ENCODE data around the gene MUC5AC. TPM values are rescaled to one million over a fixed set of nuclear protein-coding genes. Genes with fewer than 3 reads are reported as not detected.

Gene MUC5AC
- total RNA-seq, 4 donors from 2014 or later, result not detected

DNA sequence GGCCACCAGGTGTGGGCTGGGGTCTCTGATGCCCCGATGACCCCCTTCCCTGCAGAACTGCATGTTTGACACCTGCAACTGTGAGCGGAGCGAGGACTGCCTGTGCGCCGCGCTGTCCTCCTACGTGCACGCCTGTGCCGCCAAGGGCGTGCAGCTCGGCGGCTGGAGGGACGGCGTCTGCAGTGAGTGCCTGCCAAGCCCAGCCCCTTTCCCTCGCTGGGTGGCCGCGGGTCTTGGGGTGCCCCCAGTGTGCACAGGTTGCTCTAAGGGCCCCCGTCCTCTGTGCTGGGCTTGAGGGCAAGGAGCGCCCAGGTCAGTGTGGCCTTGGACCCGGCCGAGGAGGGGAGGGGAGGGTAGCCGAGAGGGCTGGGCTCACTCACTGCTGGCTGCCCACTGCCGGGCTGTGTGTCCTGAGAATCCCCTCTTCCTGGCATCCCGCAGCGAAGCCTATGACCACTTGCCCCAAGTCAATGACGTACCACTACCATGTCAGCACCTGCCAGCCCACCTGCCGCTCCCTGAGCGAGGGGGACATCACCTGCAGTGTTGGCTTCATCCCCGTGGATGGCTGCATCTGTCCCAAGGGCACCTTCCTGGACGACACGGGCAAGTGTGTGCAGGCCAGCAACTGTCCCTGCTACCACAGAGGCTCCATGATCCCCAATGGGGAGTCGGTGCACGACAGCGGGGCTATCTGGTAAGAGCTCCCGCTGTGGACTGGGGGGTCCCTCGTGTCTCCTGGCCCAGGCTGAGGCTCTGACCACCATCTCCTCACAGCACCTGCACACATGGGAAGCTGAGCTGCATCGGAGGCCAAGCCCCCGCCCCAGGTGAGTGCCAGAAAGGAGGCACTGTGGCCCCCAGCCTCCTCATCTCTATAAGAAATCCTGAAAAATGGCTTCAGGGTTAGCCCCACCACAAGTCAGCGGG, 17.0 kb downstream of the MUC5AC start:
- no peak for DNase-seq

DNA sequence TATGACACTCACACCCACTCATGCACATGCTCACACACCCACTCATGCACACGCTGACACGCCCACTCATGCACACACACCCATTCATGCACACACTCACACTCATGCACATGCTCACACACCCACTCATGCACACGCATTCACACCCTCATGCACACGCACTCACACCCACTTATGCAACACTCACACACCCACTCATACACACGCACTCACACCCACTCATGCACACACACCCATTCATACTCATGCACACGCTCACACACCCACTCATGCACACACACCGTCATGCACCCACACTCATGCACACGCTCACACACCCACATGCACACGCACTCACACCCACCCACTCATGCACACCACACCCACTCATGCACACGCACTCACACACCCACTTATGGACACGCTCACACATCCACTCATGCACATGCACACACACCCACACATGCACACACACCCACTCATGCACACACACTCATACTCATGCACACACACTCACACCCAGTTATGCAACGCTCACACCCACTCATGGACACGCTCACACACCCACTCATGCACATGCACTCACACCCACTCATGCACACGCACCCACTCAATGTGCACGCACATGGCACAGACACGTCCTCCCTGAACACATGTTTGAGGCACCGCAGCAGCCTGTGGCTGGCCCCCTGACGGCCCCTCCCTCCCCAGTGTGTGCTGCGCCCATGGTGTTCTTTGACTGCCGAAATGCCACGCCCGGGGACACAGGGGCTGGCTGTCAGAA, 17.9 kb downstream of the MUC5AC start:
- in situ Hi-C loops (cut with MboI; ENCODE audit: low sequenced_read_pairs in 4 of 4), result no loop called here
- no peak for ATAC-seq
- intact Hi-C loops (cut with DNase I; ENCODE audit: low total_unique reads), result no loop called here
- H3K4me3 ChIP-seq, result no peak overlapping the region
- H3K9me3 ChIP-seq, result no peaks in the 10 kb centered on the region
- no peaks in the 10 kb centered on the region for H3K4me1 ChIP-seq
- TF ChIP-seq, protein P1, sequence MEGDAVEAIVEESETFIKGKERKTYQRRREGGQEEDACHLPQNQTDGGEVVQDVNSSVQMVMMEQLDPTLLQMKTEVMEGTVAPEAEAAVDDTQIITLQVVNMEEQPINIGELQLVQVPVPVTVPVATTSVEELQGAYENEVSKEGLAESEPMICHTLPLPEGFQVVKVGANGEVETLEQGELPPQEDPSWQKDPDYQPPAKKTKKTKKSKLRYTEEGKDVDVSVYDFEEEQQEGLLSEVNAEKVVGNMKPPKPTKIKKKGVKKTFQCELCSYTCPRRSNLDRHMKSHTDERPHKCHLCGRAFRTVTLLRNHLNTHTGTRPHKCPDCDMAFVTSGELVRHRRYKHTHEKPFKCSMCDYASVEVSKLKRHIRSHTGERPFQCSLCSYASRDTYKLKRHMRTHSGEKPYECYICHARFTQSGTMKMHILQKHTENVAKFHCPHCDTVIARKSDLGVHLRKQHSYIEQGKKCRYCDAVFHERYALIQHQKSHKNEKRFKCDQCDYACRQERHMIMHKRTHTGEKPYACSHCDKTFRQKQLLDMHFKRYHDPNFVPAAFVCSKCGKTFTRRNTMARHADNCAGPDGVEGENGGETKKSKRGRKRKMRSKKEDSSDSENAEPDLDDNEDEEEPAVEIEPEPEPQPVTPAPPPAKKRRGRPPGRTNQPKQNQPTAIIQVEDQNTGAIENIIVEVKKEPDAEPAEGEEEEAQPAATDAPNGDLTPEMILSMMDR (IDR thresholded peaks at IDR 0.05 in 4 of 5, conservative IDR thresholded peaks at IDR 0.05 in 1 of 5), result no peak
- no peak for TF ChIP-seq POLR2A (IDR thresholded peaks at IDR 0.05)
- no peak overlapping the region for H3K27ac ChIP-seq
- H3K36me3 ChIP-seq, result no peaks in the 10 kb centered on the region
- H3K27me3 ChIP-seq, result no peaks in the 10 kb centered on the region
- no peak for DNase-seq

More for the DNA sequence above, 17.0 kb downstream of the MUC5AC start:
- H3K27ac ChIP-seq, result no peak overlapping the region
- intact Hi-C loops (cut with DNase I; ENCODE audit: low total_unique reads) (no loop called here), in situ Hi-C loops (cut with MboI; ENCODE audit: low sequenced_read_pairs in 4 of 4) (no loop called here)
- H3K4me1 ChIP-seq, result no peaks in the 10 kb centered on the region
- ATAC-seq, result no peak
- H3K9me3 ChIP-seq, result no peaks in the 10 kb centered on the region
- TF ChIP-seq POLR2A (IDR thresholded peaks at IDR 0.05), result no peak
- TF ChIP-seq, protein P1 (IDR thresholded peaks at IDR 0.05 in 4 of 5, conservative IDR thresholded peaks at IDR 0.05 in 1 of 5), result no peak
- no peaks in the 10 kb centered on the region for H3K27me3 ChIP-seq
- no peaks in the 10 kb centered on the region for H3K36me3 ChIP-seq
- no peak overlapping the region for H3K4me3 ChIP-seq

DNA sequence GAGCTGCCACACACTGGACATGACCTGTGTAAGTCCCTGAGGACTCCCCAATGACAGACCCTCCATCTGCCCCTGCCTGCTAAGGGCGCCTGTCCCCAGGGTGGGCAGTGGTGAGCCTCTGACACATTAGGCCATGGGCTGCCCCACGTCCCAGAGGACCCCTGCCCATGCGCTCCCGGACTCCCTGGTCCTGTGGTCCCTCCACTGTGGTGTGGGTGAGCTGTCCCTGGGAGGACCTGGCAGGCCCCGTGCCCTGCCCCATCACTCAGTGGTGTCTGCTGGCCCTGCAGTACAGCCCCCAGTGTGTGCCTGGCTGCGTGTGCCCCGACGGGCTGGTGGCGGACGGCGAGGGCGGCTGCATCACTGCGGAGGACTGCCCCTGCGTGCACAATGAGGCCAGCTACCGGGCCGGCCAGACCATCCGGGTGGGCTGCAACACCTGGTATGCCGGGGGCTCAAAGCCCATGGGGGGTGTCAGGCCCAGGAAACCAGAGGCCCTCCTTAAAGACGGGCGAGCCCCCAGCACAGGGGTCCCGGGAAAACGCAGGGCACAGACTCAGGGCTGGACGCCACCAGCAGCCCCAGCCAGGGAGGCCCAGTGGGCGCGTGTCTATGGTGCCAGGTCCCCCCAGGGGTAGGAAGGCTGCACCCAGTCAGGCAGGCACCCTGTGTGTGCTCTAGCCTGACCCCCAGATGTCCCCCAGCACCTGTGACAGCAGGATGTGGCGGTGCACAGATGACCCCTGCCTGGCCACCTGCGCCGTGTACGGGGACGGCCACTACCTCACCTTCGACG, 18.7 kb downstream of the MUC5AC start:
- TF ChIP-seq POLR2A (IDR thresholded peaks at IDR 0.05), result no peak
- TF ChIP-seq, protein P1 (IDR thresholded peaks at IDR 0.05 in 4 of 5, conservative IDR thresholded peaks at IDR 0.05 in 1 of 5), result no peak
- Histone ChIP-seq H3K4me3 (no peak overlapping the region), H3K27ac (no peak overlapping the region), H3K36me3 (no peaks in the 10 kb centered on the region), H3K4me1 (no peaks in the 10 kb centered on the region), H3K27me3 (no peaks in the 10 kb centered on the region), H3K9me3 (no peaks in the 10 kb centered on the region)
- ATAC-seq, result no peak
- no peak for DNase-seq
- intact Hi-C loops (cut with DNase I; ENCODE audit: low total_unique reads), result no loop called here
- in situ Hi-C loops (cut with MboI; ENCODE audit: low sequenced_read_pairs in 4 of 4), result no loop called here

DNA sequence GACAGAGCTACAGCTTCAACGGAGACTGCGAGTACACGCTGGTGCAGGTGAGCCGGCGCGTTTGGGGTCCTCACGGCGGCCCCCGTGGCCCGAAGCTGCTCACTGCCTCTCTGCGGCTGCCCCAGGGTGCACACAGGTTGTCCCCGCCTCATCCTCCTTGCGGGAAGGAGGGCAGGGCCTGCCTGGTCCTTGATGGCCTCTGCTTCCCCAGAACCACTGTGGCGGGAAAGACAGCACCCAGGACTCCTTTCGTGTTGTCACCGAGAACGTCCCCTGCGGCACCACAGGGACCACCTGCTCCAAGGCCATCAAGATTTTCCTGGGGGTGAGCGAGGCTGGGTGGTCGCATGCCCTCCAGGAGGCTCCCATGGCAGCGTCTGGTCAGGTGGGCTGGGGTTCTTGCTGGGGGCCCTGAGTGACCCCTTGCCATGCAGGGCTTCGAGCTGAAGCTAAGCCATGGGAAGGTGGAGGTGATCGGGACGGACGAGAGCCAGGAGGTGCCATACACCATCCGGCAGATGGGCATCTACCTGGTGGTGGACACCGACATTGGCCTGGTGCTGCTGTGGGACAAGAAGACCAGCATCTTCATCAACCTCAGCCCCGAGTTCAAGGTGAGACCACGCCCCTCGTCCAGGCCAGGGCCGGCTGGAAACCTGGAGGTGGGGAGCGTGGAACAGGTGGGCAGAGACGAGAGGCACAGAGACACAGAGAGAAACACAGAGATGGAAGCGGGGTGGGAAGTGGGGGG, 19.4 kb downstream of the MUC5AC start:
- in situ Hi-C loops (cut with MboI; ENCODE audit: low sequenced_read_pairs in 4 of 4), result no loop called here
- ATAC-seq (no peak), DNase-seq (no peak)
- H3K4me3 ChIP-seq, result no peak overlapping the region
- no peaks in the 10 kb centered on the region for H3K36me3 ChIP-seq
- intact Hi-C loops (cut with DNase I; ENCODE audit: low total_unique reads), result no loop called here
- no peaks in the 10 kb centered on the region for H3K4me1 ChIP-seq
- H3K9me3 ChIP-seq, result no peaks in the 10 kb centered on the region
- H3K27me3 ChIP-seq, result no peaks in the 10 kb centered on the region
- no peak for TF ChIP-seq POLR2A (IDR thresholded peaks at IDR 0.05)
- TF ChIP-seq, protein P1 (IDR thresholded peaks at IDR 0.05 in 4 of 5, conservative IDR thresholded peaks at IDR 0.05 in 1 of 5), result no peak
- no peak overlapping the region for H3K27ac ChIP-seq

All from gastrocnemius medialis (tissue), 4 donors.